Nephron progenitor cell (in vitro differentiated cells): ENCODE data around the gene TMEM81.

Source experiments
- DNase-seq: peaks from one replicate; pipeline ENCODE4 v3.0.0; 2021
- H3K27ac Mint-ChIP-seq: 2 replicates; pipeline ENCODE4 v1.8.0; 2021; ENCODE audit warnings: mild to moderate bottlenecking, moderate library complexity, mixed read lengths
- H3K27me3 Mint-ChIP-seq: 2 replicates; pipeline ENCODE4 v1.8.0; 2021; ENCODE audit warnings: mild to moderate bottlenecking, low read depth, mixed read lengths; ENCODE audit not compliant: poor library complexity
- H3K36me3 Mint-ChIP-seq: 2 replicates; pipeline ENCODE4 v1.8.0; 2021; ENCODE audit warnings: low read depth, mixed read lengths
- H3K4me1 Mint-ChIP-seq: 2 replicates; pipeline ENCODE4 v1.8.0; 2021; ENCODE audit warnings: mixed read lengths
- H3K4me3 Mint-ChIP-seq: 2 replicates; pipeline ENCODE4 v1.8.0; 2021; ENCODE audit warnings: mild to moderate bottlenecking, moderate library complexity, mixed read lengths
- H3K9me3 Mint-ChIP-seq: 2 replicates; pipeline ENCODE4 v1.8.0; 2021; ENCODE audit warnings: mild to moderate bottlenecking, moderate library complexity, mixed read lengths
- CTCF ChIP-seq: fragments of 200-600 bp; sonication (generic); IDR thresholded peaks from 2 replicates; pipeline ENCODE4 v1.5.0; 2021; ENCODE audit warnings: antibody characterized with exemption

Gene TMEM81

GRCh38 chr1:205052690-205053089, 31.6 kb downstream of the TMEM81 start:
- Mint-ChIP-seq H3K27me3 (peaks cover 45% of the 10 kb centered on the region), H3K4me3 (no peak overlapping the region), H3K36me3 (no peaks in the 10 kb centered on the region), H3K9me3 (no peaks in the 10 kb centered on the region), H3K4me1 (peaks cover 30% of the 10 kb centered on the region), H3K27ac (no peak overlapping the region)
- no peak for DNase-seq
- no peak for TF ChIP-seq CTCF

- Mint-ChIP-seq H3K27ac (no peak overlapping the region), H3K36me3 (no peaks in the 10 kb centered on the region), H3K27me3 (peaks cover 63% of the 10 kb centered on the region), H3K9me3 (no peaks in the 10 kb centered on the region), H3K4me3 (no peak overlapping the region), H3K4me1 (peaks cover 53% of the 10 kb centered on the region)
- DNase-seq: no peak
- TF ChIP-seq CTCF: no peak
Observed at GRCh38 chr1:205049479-205049878, 34.8 kb downstream of the TMEM81 start.

GRCh38 chr1:205048382-205048781, 35.9 kb downstream of the TMEM81 start:
- TF ChIP-seq CTCF: no peak
- Mint-ChIP-seq H3K4me3 (no peak overlapping the region), H3K4me1 (peaks cover 53% of the 10 kb centered on the region), H3K36me3 (no peaks in the 10 kb centered on the region), H3K27ac (no peak overlapping the region), H3K27me3 (peaks cover 63% of the 10 kb centered on the region), H3K9me3 (no peaks in the 10 kb centered on the region)
- no peak for DNase-seq

GRCh38 chr1:205047764-205048231, 36.5 kb downstream of the TMEM81 start:
- Mint-ChIP-seq H3K27ac (no peak overlapping the region), H3K36me3 (no peaks in the 10 kb centered on the region), H3K4me3 (no peak overlapping the region), H3K27me3 (peaks cover 67% of the 10 kb centered on the region), H3K9me3 (no peaks in the 10 kb centered on the region), H3K4me1 (peaks cover 53% of the 10 kb centered on the region)
- DNase-seq: no peak
- TF ChIP-seq CTCF: no peak

GRCh38 chr1:205046870-205047269, 37.4 kb downstream of the TMEM81 start:
- TF ChIP-seq CTCF: no peak
- no peak for DNase-seq
- H3K27ac Mint-ChIP-seq: no peak overlapping the region
- H3K4me1 Mint-ChIP-seq: peaks cover 50% of the 10 kb centered on the region
- H3K27me3 Mint-ChIP-seq: peaks cover 70% of the 10 kb centered on the region
- no peaks in the 10 kb centered on the region for H3K9me3 Mint-ChIP-seq
- H3K4me3 Mint-ChIP-seq: no peak overlapping the region
- no peaks in the 10 kb centered on the region for H3K36me3 Mint-ChIP-seq

- H3K27ac Mint-ChIP-seq: no peak overlapping the region
- H3K4me3 Mint-ChIP-seq: no peak overlapping the region
- no peaks in the 10 kb centered on the region for H3K9me3 Mint-ChIP-seq
- no peaks in the 10 kb centered on the region for H3K36me3 Mint-ChIP-seq
- peaks cover 50% of the 10 kb centered on the region for H3K4me1 Mint-ChIP-seq
- H3K27me3 Mint-ChIP-seq: peaks cover 81% of the 10 kb centered on the region
- no peak for DNase-seq
- no peak for TF ChIP-seq CTCF
Observed at GRCh38 chr1:205045146-205045545, 39.1 kb downstream of the TMEM81 start.
